T follicular helper cell (primary cell): ENCODE measurements around the gene MINDY4.

ENCODE experiments used
- DNase-seq: peaks from one replicate; pipeline ENCODE4 v3.0.0-alpha.2; 2020; ENCODE audit warnings: low read depth

The MINDY4 gene

GRCh38 chr7:30743371-30744074 lies 27.7 kb upstream of the MINDY4 start:
- DNase-seq: no peak

- no peak for DNase-seq
Observed at GRCh38 chr7:30744075-30744417, 27.2 kb upstream of the MINDY4 start.

GRCh38 chr7:30745261-30745941 lies 25.8 kb upstream of the MINDY4 start:
- DNase-seq: no peak

GRCh38 chr7:30750010-30750409 lies 21.2 kb upstream of the MINDY4 start:
- DNase-seq: no peak

- DNase-seq: no peak
Observed at GRCh38 chr7:30750683-30751650, 20.2 kb upstream of the MINDY4 start.

GRCh38 chr7:30751696-30752273 lies 19.4 kb upstream of the MINDY4 start, which contains the start of gene INMT:
TSS of gene INMT (plus strand) at chr7:30752135. CDS start at chr7:30752151, 16 bp downstream.
- DNase-seq: no peak

GRCh38 chr7:30752484-30752883 lies 18.7 kb upstream of the MINDY4 start:
- no peak for DNase-seq

GRCh38 chr7:30752979-30753378 lies 18.2 kb upstream of the MINDY4 start:
- no peak for DNase-seq

GRCh38 chr7:30754315-30754877 lies 16.8 kb upstream of the MINDY4 start:
- no peak for DNase-seq

- DNase-seq: no peak
Observed at GRCh38 chr7:30755384-30756154, 15.6 kb upstream of the MINDY4 start.

GRCh38 chr7:30757342-30757692 lies 13.9 kb upstream of the MINDY4 start:
- DNase-seq: no peak

GRCh38 chr7:30760514-30761213 lies 10.6 kb upstream of the MINDY4 start:
- no peak for DNase-seq

- DNase-seq: no peak
Observed at GRCh38 chr7:30761214-30762156, 9.7 kb upstream of the MINDY4 start.

- no peak for DNase-seq
Observed at GRCh38 chr7:30764030-30764975, 6.9 kb upstream of the MINDY4 start.

- no peak for DNase-seq
Observed at GRCh38 chr7:30765408-30765807, 5.8 kb upstream of the MINDY4 start.

GRCh38 chr7:30770845-30771173 lies 408 bp upstream of the MINDY4 start:
- DNase-seq: no peak

- no peak for DNase-seq
Observed at GRCh38 chr7:30771880-30772425, 736 bp downstream of the MINDY4 start.

GRCh38 chr7:30772984-30773383 lies 1.8 kb downstream of the MINDY4 start:
- no peak for DNase-seq
